MV-4-11 (cell line): Measurements from ENCODE around the gene SLX4.
"Not testable (repeated sequence)": the region's sequence is repeated elsewhere in the genome, so short reads cannot be mapped to it uniquely, and the experiment has no call there.

Source experiments
- DNase-seq: peaks from one replicate; lab custom pipeline; 2025; lab: John Stamatoyannopoulos, UW

Gene SLX4, protein sequence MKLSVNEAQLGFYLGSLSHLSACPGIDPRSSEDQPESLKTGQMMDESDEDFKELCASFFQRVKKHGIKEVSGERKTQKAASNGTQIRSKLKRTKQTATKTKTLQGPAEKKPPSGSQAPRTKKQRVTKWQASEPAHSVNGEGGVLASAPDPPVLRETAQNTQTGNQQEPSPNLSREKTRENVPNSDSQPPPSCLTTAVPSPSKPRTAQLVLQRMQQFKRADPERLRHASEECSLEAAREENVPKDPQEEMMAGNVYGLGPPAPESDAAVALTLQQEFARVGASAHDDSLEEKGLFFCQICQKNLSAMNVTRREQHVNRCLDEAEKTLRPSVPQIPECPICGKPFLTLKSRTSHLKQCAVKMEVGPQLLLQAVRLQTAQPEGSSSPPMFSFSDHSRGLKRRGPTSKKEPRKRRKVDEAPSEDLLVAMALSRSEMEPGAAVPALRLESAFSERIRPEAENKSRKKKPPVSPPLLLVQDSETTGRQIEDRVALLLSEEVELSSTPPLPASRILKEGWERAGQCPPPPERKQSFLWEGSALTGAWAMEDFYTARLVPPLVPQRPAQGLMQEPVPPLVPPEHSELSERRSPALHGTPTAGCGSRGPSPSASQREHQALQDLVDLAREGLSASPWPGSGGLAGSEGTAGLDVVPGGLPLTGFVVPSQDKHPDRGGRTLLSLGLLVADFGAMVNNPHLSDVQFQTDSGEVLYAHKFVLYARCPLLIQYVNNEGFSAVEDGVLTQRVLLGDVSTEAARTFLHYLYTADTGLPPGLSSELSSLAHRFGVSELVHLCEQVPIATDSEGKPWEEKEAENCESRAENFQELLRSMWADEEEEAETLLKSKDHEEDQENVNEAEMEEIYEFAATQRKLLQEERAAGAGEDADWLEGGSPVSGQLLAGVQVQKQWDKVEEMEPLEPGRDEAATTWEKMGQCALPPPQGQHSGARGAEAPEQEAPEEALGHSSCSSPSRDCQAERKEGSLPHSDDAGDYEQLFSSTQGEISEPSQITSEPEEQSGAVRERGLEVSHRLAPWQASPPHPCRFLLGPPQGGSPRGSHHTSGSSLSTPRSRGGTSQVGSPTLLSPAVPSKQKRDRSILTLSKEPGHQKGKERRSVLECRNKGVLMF (N-terminal part only)

DNA sequence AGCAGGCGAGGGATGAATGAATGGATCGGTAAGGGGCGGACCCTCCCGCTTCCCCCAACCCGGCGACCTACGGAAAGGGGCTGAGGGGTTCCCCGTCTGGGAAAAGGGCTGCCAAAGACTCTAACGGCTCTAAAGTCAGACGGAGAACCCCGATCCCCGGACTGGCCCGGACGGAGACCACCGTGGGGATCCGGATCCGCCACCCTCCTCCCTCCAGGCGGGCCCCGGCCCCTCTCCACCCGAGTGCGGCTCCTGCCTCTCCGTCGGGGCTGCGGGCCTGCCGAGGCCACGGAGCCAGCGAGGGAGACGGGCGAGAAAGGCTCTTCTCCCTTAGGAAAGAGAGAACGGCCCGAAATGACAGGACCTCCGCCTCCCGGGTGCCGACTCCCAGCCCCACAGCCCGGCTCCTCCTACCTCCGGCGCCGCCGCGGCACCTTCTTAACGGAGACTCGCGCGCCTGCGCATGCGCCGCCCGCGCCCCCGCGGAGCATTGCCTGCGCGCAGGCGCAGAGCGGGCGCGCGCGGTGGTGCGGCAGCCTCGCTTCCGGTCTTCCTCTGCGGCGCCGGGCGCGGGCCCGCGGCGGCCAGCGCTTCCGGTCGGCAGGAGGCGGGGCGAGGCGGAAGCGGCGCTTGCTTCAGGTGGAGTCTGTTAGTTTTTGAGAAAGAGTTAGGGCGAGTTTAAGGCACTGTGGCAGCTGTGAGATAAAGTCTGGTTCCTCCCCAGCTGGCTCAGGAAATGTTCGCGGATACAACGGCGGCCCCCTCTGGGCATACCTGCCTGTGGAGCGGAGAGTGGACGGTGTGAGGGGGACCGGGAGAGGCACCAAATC is at the start of gene SLX4:
TSS of gene SLX4 (minus strand) at position 461 of the 830 bp plus-strand sequence. CDS start 2,642 bp downstream, outside the sequence.
- DNase-seq: peak; percentile 88

DNA sequence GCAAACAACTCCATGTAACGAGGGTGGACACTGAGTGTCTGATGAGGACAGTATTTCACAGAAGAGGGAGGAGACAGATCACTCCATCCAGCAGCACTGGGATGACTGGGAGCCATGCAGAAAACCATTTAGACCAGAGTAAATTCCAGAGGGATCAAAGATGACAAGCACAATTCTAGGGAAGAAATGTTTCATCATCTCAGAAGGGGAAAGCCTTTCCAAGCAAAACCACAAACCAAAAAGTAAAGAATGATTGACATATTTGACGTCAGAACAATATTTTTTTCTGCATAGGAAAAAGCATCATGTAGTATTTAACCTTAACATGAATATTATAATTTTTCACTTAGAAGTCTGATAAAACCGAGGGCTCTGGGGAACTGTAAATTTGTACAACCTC is 47.8 kb upstream of the SLX4 start:
- no peak for DNase-seq

DNA sequence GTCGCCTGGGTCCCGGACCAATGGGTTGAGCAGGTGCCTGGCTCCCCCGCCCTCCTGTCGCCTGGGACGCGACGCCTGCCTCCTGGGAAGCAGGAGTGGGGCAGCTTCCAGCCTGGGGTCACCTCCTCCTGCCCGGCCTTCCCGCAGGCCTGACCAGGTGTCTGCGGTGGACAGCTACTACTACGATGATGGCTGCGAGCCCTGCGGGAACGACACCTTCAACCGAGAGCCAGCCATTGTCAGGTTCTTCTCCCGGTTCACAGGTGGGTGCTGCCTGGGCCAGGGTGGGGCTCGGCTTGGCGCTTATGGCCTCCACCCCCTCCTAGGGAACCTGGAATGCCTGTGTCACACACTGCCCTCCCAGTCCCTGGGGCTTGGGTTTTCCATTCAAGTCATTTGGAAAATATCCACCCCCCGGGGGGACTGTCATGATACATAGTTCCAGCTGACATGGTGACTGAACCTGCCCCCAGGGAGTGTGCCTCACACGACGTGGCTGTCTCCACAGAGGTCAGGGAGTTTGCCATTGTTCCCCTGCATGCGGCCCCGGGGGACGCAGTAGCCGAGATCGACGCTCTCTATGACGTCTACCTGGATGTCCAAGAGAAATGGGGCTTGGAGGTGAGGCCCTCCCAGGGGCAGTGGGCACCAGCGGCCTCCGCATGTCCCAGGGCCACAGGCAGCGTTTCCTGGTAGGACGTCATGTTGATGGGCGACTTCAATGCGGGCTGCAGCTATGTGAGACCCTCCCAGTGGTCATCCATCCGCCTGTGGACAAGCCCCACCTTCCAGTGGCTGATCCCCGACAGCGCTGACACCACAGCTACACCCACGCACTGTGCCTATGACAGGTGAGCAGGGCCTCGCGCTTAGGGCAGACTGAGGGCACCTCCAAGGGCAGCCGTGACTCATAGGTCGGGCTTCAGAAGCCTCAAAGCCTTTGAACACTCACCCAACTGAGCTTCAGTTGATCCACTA is 45.4 kb upstream of the SLX4 start:
- no peak for DNase-seq

DNA sequence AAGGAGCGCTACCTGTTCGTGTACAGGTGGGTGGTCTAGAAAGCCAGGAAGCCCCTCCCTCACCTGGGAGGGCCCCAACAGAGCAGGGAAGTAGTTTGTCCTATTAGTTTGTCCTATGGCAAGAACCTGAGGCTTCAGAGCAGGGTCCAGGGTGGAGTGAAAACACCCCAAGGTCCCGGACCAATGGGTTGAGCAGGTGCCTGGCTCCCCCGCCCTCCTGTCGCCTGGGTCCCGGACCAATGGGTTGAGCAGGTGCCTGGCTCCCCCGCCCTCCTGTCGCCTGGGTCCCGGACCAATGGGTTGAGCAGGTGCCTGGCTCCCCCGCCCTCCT is 44.7 kb upstream of the SLX4 start:
- DNase-seq: not testable (repeated sequence)

DNA sequence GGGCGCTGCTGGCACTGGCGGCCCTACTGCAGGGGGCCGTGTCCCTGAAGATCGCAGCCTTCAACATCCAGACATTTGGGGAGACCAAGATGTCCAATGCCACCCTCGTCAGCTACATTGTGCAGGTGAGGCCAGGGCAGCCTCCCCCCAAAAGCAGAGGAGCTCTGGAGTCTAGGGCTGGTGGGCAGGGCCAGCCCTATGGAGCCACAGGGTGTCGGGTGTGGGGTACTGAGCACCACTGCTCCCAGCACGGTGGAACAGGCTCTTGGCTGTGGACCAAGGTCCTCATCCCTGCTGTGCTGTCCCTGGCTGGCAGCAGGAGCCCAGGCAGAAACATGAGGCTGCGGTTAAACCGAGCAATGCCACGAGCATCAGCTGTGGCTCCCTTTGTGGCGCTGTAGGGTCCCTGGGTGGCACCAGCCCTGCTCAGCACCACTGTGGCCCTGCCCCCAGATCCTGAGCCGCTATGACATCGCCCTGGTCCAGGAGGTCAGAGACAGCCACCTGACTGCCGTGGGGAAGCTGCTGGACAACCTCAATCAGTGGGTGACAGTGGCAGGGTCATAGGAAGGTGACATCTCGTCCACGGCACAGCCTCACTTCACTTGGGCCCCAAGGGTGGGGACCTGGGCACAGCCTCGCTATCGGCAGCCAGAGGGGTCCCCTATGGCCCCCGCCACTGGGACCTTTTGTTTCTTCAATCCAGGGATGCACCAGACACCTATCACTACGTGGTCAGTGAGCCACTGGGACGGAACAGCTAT is 44.2 kb upstream of the SLX4 start:
- DNase-seq: no peak

DNA sequence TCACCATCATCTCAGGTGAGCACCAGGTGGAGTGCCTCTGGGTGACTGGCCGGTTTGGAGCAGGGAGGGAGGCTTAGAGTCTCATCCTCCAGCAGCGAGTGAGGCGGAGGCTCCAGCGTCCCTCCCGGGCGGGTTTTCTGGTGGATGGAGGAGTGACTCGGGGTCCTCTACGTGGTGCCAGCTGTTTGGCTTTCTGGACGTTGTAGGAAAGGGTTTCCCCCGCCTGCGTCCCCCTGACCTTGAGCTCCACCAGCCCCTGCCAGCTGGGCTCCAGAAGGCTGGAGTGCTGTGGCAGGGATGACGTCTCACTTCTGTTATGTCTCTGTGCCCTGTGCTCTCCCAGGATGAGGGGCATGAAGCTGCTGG is 43.6 kb upstream of the SLX4 start:
- no peak for DNase-seq

DNA sequence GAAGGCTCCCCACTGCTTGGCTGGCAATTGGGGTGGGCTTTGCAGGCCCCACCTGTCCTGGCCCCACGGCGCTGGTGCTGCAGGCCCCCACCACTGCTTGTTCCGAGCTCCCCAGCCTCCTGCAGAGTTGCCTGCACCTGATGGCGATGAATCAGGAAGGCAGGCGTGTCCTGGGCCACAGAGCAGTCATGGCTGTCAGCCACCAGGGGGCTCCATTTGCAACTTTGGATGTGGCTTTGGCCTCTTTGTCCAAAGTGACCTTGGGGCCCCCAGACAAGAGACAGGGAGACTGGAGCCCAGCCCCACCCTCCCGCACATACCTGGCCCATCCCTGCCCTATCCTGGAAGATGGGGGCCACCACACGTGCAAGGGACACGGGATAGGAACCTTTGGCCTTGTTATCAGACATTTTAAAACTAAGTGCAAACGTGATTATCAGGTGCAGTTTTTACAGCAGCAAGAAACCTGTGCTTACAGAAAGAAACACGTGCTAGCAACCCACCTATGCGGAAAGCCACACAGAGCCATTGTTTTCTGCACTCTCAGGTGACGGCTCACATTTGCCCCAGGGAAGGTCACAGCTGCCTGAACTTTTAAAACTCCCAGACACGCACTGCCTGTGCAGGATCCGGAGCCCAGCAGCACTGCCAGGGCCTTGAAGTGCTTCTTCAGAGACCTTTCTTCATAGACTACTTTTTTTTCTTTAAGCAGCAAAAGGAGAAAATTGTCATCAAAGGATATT is 43.0 kb upstream of the SLX4 start, which contains the start of gene DNASE1:
TSS of gene DNASE1 (plus strand) at position 443 of the 743 bp plus-strand sequence. CDS start 683 bp downstream, outside the sequence.
- DNase-seq: peak; percentile 40

DNA sequence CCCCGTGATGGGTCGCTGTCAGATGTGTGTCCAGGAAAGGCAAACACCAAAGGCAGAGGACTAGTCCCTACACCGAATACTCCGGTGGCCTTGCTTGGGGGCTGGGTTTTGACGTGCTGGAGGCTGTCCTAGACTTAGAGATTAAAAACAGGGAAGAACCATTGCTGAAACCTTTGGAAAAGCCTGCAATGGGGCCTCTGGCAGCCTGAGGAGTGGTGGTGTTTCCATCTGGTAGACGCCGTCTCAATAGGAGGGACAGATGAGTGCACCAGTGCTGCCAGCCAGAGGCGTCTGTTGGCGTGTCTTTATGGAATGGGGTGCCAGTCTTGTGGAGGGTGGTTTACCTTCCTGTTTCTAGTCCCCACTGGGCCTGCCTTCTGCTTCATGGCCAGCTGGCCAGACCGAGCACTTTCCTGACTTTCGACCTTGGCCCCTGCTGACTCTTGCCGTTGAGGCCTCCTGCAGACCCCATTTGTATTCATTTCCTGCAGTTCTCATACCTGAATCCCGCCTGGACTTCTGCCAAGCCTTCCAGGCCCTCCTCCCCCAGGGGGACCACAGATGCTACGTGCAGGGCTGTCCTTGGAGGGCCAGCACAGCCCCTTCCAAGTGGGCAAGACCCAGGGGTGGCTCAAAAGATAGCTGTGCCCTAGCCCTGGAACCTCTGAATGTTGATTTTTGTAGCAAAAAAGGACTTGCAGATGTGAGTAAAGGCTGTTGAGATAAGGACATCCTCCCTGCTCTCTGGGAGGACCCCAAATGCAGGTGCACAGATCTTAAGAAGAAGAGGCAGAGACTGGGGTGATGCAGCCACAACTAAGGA is 41.2 kb upstream of the SLX4 start:
- DNase-seq: no peak

DNA sequence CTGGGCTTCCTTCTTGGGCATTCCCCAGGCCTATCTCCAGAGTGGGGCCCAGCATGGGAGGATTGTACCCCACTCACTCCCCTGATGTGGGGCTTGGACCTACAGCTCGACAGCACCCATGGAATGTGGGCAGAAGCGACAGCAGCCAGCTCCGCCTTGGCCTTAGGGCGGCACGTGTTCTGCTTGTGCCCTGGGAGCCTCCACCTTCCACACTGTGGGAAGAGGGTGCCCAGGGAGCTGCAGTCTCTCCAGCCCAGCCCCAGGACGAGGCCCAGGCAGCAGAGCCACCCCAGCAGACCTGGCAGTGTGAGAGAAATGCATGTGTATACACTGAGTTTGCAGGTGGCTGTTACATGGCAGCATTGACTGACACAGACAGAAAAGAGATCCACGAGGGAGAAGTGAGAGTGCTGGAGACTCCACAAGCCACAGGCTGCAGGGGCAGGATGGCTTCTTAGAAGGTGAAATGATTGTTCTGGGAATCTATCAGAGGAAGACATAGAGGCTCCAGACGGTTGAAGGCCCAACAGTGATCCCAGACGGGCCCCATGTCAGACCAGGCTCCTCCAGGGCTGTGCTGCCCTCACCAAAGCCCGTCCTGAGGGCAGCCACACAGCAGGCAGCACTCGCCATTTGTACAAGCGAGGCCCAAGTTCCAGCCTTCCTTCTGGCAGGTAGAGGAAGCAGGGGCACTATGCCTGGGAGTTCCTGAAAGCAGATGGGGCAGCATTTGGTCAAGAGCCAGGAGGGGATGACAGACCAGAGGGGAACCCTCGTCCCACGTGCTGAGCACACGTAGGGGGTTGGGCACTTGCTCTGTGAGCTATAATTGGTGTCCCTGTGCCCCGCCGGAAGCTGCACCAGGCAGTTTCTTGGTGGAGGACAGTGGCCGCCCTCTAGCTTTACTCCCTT is 40.3 kb upstream of the SLX4 start:
- peak; percentile 45 for DNase-seq

DNA sequence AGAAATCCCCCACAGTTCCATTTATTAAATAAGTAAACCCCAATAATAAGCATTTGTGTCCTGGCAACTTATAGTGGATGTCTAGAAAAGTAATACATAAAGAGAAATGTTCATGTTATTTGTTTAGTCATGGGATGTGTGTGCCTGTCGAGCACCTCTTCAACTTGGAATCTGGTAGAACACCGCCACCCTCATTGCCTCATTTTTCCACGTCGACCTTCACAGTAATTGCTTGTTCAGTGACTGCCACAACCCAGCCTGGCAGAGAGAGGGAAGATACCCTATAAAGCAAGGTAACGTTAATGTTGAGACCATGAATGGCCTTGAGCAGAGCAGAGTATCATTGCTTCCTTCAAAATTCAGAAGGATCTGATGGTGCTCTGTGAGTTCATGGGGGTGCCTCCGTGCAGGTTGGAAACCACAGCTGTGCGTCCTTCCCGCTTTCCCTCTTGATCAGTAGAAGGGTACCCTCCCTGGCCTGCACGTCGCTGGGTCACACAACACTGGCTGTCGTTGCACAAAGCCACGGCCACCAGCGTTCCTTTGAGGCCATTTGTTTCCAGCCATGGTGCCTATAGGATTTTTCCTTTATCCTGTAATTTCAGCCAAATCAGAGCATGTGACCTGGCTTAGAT is 39.3 kb upstream of the SLX4 start:
- no peak for DNase-seq

DNA sequence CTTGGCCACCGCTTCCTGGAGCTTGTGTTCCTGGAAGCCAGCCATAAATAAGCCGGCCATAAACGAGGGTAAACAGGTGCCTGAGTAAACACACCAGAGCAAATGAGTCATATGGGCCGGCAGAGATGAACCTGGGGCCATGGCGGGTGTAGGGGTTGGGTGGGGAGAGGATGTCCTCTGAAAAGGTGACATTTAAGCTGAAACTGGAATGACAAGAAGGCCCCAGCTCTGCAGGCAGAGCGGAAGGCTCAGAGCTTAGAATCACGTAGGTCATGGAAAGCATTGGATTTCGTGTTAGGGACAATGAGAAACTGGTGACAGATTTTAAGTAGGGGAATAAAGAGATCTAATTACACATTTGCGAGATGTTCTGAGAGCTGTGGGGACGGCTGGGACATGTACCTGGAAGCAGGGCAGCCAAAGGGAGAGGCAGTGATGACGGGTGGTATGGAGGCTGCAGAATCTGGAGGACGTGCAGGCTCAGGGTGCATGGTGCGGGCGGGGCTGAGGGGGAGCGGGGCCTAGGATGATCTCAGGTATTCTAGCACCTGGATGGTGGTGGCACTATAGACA is 35.0 kb upstream of the SLX4 start:
- no peak for DNase-seq

DNA sequence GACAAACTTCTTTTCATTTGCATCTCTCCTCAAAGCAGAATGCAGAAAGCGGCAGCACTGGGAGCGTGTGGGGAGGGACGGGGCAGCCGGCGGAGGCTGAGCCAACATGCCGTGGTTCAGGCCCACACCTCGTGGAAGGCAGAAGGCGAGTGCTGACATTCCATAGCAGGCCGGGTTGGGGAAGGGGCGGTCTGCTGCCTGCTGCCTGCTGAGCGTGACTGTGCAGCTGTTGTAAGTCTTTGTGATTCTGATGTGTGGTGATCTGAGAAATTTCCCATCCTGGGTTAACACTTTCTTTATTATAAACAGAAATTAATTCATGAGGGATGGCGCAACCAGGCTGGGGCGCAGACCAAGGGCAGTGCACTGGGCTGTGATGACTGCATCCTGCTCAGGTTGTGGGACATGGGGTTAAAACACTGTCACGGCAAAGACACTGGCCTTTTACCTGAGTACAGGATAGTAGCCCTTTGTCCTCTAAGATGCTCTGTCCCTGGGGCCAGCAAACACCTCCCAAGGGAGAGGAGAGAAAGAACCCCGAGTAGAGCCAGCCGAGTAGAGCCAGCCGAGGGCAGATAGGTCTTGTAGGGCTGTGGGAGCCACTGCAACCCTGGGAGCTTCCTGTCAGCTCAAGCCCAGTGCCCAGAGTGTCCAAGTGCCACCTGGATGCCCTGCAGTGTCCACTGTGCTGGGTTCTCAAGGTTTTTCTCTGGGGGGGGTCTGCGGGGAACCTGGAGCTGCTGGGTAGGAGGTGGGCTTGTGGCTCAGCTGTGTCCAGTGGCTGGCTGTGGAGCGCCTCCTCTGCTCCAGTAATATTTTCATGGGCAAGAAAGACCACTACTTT is 34.3 kb upstream of the SLX4 start:
- no peak for DNase-seq

DNA sequence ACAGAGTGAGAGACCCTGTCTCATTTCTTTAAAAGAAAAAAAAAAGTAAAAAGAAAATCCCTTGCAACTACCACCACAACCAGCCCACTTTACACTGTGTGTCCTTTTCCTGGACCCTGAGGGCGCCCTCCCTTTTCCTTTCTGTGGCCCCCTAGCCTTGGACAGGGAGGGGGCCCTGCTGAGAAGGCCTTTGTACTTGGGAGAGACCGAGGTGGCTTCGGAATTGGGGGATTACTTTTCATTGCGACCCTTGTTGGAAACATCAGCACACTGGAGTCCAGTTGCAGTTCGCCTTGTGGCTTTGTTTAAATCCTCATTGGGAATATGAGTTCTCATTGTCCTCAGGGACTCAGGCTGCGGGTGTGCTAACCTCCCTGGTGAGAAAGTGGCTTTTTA is 33.7 kb upstream of the SLX4 start:
- DNase-seq: no peak

DNA sequence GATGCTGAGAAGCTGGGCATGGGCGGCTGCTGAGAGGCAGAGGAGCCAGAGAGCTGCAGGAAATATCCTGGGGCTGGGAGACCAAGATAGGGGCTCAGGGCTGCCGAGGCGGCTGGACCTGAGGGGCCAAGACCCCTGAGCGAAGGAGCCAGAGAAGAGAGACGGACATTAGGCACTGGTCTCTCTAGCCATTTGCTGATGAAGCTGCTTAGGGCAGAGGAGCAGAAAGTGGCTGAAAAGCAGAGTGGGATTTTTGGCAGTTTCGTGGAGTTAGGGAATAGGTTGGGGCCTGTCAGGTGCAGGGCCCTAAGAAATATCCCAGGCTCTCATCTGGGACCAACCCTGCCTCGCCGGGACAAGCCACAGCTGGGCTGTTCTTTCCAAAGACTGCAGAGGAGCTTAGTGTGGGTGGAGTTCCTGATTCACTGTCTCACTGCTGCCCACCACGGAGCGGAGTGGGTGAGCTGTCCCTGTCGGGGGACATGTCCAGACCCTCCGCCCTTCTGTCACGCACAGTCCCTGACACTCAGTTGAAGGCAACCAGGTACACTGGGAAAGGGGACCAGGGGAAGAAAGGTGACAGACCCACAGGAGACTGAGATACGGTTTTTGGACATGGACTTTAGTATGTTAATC is 31.8 kb upstream of the SLX4 start:
- no peak for DNase-seq
